AG04450 (cell line): Measurements from ENCODE around the gene H2AZ2. TPM values are rescaled to one million over a fixed set of nuclear protein-coding genes. Genes with fewer than 3 reads are reported as not detected.
"Not testable (repeated sequence)": the region's sequence is repeated elsewhere in the genome, so short reads cannot be mapped to it uniquely, and the experiment has no call there.

Source experiments
- CTCF ChIA-PET: fragments of 300-600, 350-600 bp; formaldehyde crosslinking; extraction: SDS; loops from one replicate; lab custom pipeline; 2022; ENCODE audit warnings: antibody characterized with exemption, inconsistent platforms; lab: Charles Lee
- POLR2A ChIA-PET: fragments of 350-600 bp; formaldehyde crosslinking; extraction: SDS; loops from one replicate; lab custom pipeline; 2021; ENCODE audit warnings: antibody characterized with exemption, inconsistent platforms; lab: Yijun Ruan, JAX
- DNase-seq: peaks from one replicate; pipeline ENCODE4 v3.0.0-alpha.2; 2011; ENCODE audit warnings: low read depth, low spot score
- H3K27ac ChIP-seq: one replicate; pipeline ENCODE4 v1.5.1; 2012; ENCODE audit warnings: low read depth, low read length, control low read depth
- H3K27me3 ChIP-seq: one replicate; pipeline ENCODE4 v1.6.0; 2012; ENCODE audit warnings: low read length; ENCODE audit not compliant: control insufficient read depth, insufficient read depth
- H3K4me3 ChIP-seq: 2 replicates; pipeline ENCODE4 v1.5.1; 2011; ENCODE audit warnings: mild to moderate bottlenecking, low read depth, low read length, control low read depth
- H3K9me3 ChIP-seq: 2 replicates; pipeline ENCODE4 v1.5.1; 2012; ENCODE audit warnings: low read length; ENCODE audit not compliant: control insufficient read depth, insufficient read depth
- polyA plus RNA-seq: library from polyadenylated mRNA; depleted of rRNA; stranded (reverse); fragments of >200 nt; gene quantifications from 2 replicates; pipeline ENCODE4 v1.2.3, GENCODE V29; 2011
- TF ChIP-seq, protein P1 (sequence below): IDR thresholded peaks from 2 replicates; pipeline ENCODE4 v1.5.1; 2011; ENCODE audit warnings: low read depth, low read length, control low read depth, inconsistent platforms

Gene H2AZ2
- polyA plus RNA-seq, 1 experiment = 164 TPM

DNA sequence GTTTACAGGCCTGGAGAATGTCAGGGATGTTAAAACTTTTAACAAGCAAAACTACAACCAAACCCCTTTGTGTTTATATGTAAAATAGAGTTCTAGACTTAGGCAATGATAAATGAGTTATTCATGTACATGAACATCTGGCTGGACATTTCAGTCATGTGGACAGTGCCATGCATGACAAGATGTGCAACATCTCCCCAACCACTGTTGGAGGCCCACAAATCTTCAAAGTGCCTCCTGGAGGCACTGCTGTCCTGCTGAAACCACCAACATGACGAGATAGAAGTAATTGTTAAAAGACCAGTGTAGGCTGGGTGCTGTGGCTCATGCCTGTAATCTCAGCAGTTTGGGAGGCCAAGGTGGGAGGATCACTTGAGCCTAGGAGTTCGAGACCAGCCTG lies 33.0 kb downstream of the H2AZ2 start:
- ChIA-PET POLR2A (no interaction called here), CTCF (no interaction called here)
- TF ChIP-seq, protein P1, sequence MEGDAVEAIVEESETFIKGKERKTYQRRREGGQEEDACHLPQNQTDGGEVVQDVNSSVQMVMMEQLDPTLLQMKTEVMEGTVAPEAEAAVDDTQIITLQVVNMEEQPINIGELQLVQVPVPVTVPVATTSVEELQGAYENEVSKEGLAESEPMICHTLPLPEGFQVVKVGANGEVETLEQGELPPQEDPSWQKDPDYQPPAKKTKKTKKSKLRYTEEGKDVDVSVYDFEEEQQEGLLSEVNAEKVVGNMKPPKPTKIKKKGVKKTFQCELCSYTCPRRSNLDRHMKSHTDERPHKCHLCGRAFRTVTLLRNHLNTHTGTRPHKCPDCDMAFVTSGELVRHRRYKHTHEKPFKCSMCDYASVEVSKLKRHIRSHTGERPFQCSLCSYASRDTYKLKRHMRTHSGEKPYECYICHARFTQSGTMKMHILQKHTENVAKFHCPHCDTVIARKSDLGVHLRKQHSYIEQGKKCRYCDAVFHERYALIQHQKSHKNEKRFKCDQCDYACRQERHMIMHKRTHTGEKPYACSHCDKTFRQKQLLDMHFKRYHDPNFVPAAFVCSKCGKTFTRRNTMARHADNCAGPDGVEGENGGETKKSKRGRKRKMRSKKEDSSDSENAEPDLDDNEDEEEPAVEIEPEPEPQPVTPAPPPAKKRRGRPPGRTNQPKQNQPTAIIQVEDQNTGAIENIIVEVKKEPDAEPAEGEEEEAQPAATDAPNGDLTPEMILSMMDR = no peak

DNA sequence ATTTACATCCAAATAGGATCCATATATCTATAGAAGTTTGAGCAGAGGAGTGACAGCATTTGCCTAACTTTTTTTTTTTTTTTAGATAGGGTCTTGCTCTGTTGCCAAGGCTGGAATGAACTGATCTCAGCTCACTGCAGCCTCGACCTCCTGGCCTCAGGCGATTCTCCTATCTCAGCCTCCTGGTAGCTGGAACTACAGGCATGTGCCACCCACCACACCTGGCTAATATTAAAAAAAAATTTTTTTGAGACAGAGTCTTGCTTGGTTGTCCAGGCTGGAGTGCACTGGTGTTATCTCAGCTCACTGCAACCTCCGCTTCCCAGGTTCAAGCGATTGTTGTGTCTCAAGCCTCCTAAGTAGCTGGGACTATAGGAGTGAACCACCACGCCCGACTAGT lies 36.3 kb downstream of the H2AZ2 start:
- Histone ChIP-seq H3K27ac (no peak overlapping the region), H3K4me3 (no peak overlapping the region), H3K9me3 (no peaks in the 10 kb centered on the region), H3K27me3 (no peaks in the 10 kb centered on the region)
- CTCF ChIA-PET = no interaction called here
- TF ChIP-seq, protein P1 = no peak
- DNase-seq = no peak
- POLR2A ChIA-PET = no interaction called here

More for the DNA sequence above, 33.0 kb downstream of the H2AZ2 start:
- no peaks in the 10 kb centered on the region for H3K27me3 ChIP-seq
- H3K4me3 ChIP-seq = no peak overlapping the region
- DNase-seq = no peak
- no peak overlapping the region for H3K27ac ChIP-seq
- H3K9me3 ChIP-seq = no peaks in the 10 kb centered on the region

DNA sequence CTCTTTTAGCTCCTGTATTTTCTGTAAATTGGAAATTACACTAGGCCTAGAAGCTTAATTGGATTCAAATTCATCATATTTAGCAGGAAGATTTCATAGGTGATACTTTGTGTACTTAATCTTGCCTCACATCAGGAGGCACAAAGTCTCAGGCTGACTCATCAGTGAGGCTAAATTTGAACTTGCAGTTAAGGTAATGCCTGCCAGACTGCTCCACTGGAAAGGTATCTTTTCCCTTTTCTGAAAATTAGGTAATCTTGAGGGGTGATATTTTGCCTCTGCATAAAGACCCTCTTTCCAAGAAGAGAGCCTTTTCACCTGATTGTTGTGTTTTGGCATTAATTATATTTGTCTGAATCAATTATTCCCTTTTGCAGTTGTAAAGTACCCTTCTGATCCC lies 36.8 kb downstream of the H2AZ2 start:
- Histone ChIP-seq H3K27ac (no peak overlapping the region), H3K4me3 (no peak overlapping the region), H3K27me3 (no peaks in the 10 kb centered on the region), H3K9me3 (no peaks in the 10 kb centered on the region)
- ChIA-PET CTCF (interaction anchor here (0.6 kb wide), 1 partner anchor 222 kb away, joined by 4 read pairs; no protein-coding TSS in a partner anchor), POLR2A (no interaction called here)
- TF ChIP-seq, protein P1 = no peak
- no peak for DNase-seq

DNA sequence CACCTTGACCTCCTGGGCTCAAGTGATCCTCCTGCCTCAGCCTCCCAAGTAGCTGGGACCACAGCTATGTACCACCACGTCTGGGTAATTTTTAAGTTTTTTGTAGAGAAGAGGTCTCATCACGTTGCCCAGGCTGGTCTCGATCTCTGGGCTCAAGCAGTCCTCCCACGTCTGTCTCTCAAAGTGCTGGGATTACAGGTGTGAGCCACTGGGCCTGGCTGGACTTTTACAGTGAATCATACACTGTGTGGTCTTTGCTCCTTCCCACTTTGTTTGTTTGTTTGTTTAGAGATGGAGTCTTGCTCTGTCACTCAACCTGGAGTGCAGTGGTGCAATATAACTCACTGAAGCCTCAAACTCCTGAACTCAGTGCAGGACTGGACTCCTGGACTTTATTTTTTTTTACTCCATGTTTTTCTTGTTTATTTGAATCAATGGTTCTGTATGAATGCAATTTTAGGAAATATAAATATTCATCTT lies 38.9 kb downstream of the H2AZ2 start:
- no peak overlapping the region for H3K4me3 ChIP-seq
- no peaks in the 10 kb centered on the region for H3K9me3 ChIP-seq
- DNase-seq = no peak
- TF ChIP-seq, protein P1 = no peak
- H3K27ac ChIP-seq = no peak overlapping the region
- ChIA-PET CTCF (no interaction called here), POLR2A (interaction anchor here (0.7 kb wide), 1 partner anchor 341 kb away, joined by 8 read pairs; no protein-coding TSS in a partner anchor)
- H3K27me3 ChIP-seq = no peaks in the 10 kb centered on the region

DNA sequence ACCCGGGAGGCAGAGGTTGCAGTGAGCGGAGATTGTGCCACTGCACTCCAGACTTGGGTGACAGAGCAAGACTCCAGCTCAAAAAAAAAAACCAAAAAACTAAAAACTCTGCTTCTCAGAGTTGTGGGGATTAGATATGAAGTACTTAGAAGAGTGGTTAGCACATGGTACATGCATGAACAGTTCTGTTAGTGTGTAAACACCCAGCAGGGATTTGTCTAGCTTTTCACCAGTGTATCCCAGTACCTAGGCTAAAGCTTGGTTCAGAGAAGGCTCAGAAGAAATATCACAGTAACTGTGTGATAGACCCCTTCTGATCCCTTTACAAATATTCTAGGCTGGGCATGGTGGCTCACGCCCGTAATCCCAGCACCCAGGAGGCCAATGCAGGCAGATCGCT lies 41.9 kb downstream of the H2AZ2 start:
- ChIA-PET POLR2A (no interaction called here), CTCF (interaction anchor here (0.6 to 0.8 kb wide), 2 partner anchors 15 to 266 kb away, joined by 3 read pairs; no protein-coding TSS in a partner anchor)
- no peak overlapping the region for H3K27ac ChIP-seq
- DNase-seq = no peak
- TF ChIP-seq, protein P1 = no peak
- no peak overlapping the region for H3K4me3 ChIP-seq
- H3K9me3 ChIP-seq = no peaks in the 10 kb centered on the region
- no peaks in the 10 kb centered on the region for H3K27me3 ChIP-seq

DNA sequence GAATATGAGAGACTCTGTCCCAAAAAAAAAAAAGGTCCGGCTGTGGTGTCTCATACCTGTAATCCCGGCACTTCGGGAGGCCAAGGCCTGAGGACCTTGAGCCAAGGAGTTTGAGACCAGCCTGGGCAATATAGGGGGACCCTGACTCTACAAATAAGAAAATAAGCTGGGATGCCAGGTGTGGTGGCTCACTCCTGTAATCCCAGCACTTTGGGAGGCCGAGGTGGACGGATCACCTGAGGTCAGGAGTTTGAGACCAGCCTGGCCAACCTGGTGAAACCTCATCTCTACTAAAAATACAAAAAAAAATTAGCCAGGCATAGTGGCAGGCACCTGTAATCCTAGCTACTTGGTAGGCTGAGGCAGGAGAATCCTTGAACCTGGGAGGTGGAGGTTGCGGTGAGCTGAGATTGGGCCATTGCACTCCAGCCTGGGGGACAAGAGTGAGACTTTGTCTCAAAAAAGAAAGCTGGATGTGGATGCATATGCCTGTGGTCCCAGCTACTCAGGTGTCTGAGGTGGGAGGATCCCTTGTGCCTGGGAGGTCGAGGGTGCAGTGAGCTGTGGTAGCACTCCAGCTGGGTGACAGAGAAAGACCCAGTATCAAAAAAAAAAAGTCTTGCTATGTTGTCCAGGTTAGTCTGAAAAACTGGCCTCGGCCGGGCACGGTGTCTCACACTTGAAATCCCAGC lies 43.9 kb downstream of the H2AZ2 start:
- ChIA-PET POLR2A (interaction anchor here (0.7 to 1.1 kb wide), 2 partner anchors 22 to 313 kb away, joined by 3 to 4 read pairs; no protein-coding TSS in a partner anchor), CTCF (interaction anchor here (0.7 kb wide), 1 partner anchor 453 kb away, joined by 6 read pairs; no protein-coding TSS in a partner anchor)
- not testable (repeated sequence) for H3K27me3 ChIP-seq, H3K27ac ChIP-seq, DNase-seq, H3K4me3 ChIP-seq, H3K9me3 ChIP-seq
